Occipital lobe (tissue), 2 donors: ENCODE data around the gene NRXN2. TPM values are rescaled to one million over a fixed set of nuclear protein-coding genes. Genes with fewer than 3 reads are reported as not detected.

ENCODE experiments used
- DNase-seq: peaks from one replicate; lab custom pipeline; 2025; lab: John Stamatoyannopoulos, UW
- total RNA-seq: library from RNA; depleted of rRNA; stranded (reverse); fragments of >200 nt; gene quantifications from one replicate; pipeline ENCODE4 v1.2.3, GENCODE V29; 2014

The NRXN2 gene
- total RNA-seq, 1 donor from 2014 or later, result 219 TPM

DNA sequence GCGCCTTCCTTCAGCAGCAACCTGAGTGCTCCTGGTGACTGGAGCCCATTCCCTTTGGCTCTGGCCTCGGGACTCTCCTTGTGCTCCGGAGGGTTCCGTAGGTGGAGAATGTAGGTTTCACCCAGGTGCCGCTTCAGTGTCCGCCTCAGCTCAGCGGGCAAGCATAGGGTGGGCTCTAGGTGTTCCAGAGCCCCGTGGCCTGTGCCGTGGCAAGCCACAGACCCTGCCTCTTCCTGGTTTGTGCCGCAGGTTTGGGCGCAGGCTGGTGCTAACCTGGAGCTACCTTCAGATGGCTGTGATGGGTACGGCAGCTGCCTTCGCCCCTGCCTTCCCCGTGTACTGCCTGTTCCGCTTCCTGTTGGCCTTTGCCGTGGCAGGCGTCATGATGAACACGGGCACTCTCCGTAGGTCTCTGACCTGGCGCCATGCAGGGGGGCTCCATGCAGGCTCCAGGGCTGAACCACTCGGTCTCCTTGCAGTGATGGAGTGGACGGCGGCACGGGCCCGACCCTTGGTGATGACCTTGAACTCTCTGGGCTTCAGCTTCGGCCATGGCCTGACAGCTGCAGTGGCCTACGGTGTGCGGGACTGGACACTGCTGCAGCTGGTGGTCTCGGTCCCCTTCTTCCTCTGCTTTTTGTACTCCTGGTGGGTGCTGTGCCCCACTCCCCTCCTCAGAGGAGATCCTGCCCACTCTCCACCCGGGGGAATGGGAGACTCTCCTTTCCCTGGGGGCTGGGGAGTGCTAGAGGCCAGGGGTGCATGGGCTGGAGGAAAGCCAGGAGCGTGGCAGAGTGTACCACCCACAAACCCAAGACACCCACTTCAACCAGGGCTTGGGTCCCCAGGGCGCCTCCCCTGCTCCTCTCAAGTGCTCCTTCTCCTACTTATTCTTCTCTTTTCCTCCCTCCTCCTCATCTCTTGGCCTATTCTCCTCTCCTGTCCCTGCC, 129.6 kb downstream of the NRXN2 start:
- no peak for DNase-seq

- DNase-seq, result no peak
Observed at GRCh38 chr11:64592656-64593055, 130.3 kb downstream of the NRXN2 start.

GRCh38 chr11:64592234-64592615, 130.8 kb downstream of the NRXN2 start:
- DNase-seq, result no peak

- DNase-seq, result no peak
Observed at GRCh38 chr11:64591257-64592233, 131.5 kb downstream of the NRXN2 start.

GRCh38 chr11:64590763-64591221, 132.2 kb downstream of the NRXN2 start, which contains the start of gene SLC22A12:
Gene SLC22A12 (plus strand): TSS chr11:64591220. CDS start chr11:64591557, 337 bp downstream.
- DNase-seq, result no peak

- DNase-seq, result no peak
Observed at GRCh38 chr11:64588701-64589100, 134.3 kb downstream of the NRXN2 start.

DNA sequence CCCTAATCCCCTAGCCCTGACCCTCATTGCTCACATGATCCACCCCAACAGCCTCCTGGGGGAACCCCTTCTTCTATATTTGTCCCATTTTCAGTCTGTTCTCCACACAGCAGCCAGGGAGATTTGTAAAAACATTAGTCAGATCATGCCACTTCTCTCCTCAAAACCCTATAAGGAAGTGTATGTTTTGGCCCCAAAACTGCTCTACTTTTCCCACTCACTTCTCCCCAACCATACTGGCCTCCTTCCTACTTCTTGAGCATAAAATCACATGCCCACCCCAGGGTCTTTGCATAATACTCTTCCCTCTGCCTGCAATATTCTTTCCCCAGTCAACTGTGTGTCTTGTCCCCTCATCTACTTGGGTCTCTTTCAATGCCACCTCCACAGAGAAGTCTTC, 136.6 kb downstream of the NRXN2 start:
- no peak for DNase-seq

GRCh38 chr11:64585150-64585549, 137.8 kb downstream of the NRXN2 start:
- DNase-seq, result no peak

DNA sequence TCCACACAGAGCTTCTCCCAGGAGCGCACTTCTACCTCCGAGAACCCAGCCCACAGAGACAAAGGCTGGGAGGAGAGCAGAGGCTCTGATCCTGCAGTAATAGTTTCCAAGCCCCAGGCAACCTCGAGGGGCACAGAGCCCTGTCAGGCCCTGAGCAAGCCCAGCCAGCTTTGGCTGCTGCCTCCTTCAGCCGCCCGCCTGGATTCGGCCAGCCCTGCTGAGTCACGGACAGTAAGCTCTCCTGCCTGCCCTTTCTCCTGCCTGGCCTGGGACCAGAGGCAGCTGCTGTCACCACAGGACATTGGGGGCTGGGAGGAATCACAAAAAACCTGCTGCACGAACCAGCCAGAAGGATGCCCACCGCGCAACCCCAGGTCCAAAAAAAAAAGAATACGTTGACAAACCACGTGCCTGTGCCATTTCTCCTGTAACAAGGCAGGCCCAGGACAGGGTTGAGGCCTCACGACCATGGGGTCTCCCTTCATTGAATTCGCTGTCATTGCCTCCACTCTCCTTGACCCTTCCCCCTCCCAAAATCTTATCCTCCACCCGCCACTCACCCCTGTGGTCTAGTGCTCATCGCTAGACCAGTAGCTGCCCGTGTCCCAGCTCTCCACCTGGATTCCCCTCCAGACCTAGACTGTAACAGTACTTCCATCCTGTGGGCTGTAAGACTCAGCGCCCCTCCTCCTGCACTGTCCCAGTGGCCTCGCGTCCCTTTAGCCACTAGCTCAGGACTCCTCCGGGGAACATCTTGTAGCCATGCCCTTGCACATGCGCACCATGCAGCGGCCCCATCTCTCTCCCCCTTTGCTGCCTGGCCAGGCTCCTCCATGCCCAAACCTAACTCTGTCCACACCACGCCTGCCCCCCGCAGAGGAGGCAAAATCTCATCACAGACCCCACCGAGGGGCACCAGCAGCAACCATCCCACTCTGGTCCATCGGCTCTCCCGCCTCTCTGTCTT, 139.4 kb downstream of the NRXN2 start:
- no peak for DNase-seq

GRCh38 chr11:64582885-64583284, 140.1 kb downstream of the NRXN2 start:
- no peak for DNase-seq

- DNase-seq, result no peak
Observed at GRCh38 chr11:64581057-64581523, 141.9 kb downstream of the NRXN2 start.

GRCh38 chr11:64580412-64580811, 142.6 kb downstream of the NRXN2 start:
- no peak for DNase-seq

GRCh38 chr11:64577202-64577601, 145.8 kb downstream of the NRXN2 start:
- no peak for DNase-seq

DNA sequence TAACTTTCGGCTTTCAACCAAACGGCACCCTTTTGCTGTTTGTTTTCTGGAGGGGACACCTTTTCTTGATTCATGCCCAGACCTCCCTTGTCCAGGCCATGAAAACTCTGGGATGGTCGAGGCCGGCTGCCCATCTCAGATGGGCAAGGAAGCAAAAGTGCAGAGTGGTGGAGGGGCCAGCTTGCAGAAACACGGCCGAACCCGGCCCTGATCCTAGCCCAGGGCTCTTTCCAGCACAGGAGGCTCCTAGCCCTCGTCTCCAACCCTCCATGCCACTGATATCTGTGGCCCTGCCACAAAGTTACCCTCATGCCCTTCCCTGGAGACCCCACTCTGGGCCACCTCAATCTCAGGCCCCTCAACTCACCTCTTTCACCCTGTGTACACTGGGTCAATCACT, 150.9 kb downstream of the NRXN2 start:
- DNase-seq, result no peak

DNA sequence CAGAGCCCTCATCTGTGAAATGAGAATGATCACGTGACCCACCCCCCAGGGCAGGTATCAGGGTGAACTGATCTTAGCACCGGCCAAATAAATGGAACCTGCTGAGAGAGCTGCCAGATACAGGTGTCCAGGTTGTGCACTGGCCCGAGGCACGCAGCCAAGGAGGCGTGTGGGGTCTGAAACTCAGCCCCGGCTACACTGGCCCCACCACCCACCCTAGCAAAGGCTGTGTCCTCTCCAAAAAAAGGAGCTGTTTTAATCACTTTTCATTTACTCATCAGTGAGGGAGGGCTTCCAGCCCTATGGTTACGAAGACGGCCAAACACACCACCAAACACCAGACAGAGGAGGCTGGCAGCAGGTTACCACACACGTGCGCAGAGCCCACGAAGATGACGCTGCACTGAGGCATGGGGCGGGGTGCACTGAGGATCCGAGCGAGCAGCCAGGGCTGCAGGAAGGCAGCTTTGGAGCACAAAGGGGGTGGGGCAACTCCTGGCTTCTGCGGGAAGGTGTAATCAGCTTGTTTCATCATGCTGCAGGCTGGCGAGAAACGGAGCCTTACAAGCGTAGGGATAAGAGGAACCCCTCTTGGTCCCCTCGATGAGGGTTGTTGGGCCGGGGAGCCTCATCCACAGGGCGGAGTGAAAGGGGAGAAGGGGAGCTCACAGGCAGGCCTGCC, 151.4 kb downstream of the NRXN2 start:
- no peak for DNase-seq

- DNase-seq, result no peak
Observed at GRCh38 chr11:64571050-64571409, 152.0 kb downstream of the NRXN2 start.

- DNase-seq, result no peak
Observed at GRCh38 chr11:64570341-64570740, 152.7 kb downstream of the NRXN2 start.

- DNase-seq, result no peak
Observed at GRCh38 chr11:64569300-64569970, 153.6 kb downstream of the NRXN2 start.

DNA sequence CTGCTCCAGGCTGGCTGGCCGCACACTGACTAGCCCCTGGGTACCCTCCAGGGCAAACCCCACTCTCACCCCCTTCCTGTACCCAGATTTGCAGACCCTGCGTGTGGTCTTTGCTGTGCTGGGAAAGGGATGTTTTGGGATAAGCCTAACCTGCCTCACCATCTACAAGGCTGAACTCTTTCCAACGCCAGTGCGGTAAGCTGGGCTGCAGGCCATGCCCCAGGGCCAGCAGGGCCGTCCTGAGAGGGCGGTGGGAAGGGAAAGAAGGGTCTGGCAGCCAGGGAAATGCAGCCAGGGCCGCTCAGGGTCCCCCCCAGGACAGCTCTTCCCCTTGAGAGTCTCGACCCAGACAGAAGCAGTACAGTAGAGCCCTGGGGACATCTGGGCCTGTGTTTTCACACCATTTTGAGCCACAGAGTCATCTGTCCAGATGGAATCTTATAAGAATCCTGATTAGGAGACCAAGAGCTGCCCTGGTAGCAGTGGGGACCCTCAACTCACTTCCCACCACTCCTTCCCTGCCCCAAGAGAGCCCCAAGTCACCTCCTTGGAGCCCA, 154.3 kb downstream of the NRXN2 start:
- DNase-seq, result no peak
